ENCODE results near the gene TCF7L2.

TCF7L2 gene

DNA sequence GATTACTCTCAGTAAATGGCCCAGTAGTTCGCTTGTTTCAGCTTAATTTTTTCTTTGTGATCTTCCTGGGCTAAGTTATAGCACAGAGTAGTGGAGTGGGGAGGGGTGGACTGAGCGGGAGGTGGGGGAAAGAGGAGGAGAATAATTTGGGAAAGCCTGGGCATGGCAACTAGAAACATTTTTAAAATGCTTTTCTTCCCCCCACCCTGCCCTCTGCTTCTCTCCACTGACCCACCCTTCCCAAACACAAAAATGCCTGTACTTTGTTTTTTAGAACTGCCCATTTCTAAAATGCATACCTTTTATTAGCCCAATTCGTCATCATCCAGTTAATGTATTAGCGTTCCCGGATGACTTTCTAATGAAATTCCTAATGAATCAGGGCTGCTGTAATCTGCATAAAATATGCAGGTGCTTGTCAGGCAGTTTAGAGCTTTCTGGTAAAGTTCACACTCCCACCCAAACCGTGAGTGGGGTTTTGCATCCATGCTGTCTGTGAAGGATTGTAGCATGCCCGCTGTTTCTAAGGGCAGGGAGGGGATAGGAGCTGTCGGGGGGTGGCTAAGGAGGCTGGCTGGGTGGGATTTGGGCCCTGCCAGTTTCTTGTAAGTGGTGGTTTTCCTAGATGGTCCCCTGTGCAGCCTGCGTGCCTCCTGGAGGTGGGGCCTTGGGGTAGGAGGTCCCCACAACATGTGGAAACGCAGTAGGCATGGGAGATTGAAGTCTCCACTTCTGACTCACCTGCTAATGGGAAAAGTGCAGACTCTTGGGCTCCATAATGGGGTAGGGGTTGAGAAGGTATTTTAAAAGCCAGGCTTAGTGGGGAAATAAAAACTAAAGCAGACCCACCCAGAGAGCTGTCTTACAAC lies 190.3 kb downstream of the TCF7L2 start:
- Mint-ChIP-seq H3K4me3 (no peak overlapping the region), H3K9me3 (no peaks in the 10 kb centered on the region), H3K36me3 (no peaks in the 10 kb centered on the region), H3K27me3 (no peaks in the 10 kb centered on the region), H3K4me1 (no peaks in the 10 kb centered on the region), H3K27ac (no peak overlapping the region)

- Mint-ChIP-seq H3K4me3 (no peak overlapping the region), H3K36me3 (no peaks in the 10 kb centered on the region), H3K27me3 (no peaks in the 10 kb centered on the region), H3K4me1 (no peaks in the 10 kb centered on the region), H3K9me3 (no peaks in the 10 kb centered on the region), H3K27ac (no peak overlapping the region)
Measured at GRCh38 chr10:113142601-113143362, 192.7 kb downstream of the TCF7L2 start.

DNA sequence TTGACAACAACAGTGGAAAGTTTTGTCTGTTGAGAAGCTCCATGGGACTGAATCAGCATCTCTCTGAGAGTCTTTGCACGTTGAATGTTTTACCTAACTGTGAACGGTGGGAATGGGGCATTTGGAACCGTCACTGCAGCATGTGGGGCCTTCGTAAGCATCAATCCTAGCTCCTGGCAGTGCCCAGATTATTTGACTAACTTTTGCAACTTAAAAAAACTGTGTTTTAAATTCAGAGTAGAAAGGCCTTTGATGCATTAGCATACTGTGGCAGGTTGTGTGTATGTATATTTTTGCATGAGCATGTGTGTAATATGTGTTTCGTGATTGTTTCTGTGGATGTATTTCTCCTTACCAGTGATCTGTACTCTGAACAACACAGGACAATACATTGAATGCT lies 194.5 kb downstream of the TCF7L2 start:
- Mint-ChIP-seq H3K4me1 (no peaks in the 10 kb centered on the region), H3K27me3 (no peaks in the 10 kb centered on the region), H3K4me3 (no peak overlapping the region), H3K27ac (no peak overlapping the region), H3K36me3 (no peaks in the 10 kb centered on the region), H3K9me3 (no peaks in the 10 kb centered on the region)

GRCh38 chr10:113148071-113148825 lies 198.2 kb downstream of the TCF7L2 start:
- H3K36me3 Mint-ChIP-seq = peaks cover 7% of the 10 kb centered on the region
- H3K9me3 Mint-ChIP-seq = no peaks in the 10 kb centered on the region
- H3K4me1 Mint-ChIP-seq = no peaks in the 10 kb centered on the region
- no peaks in the 10 kb centered on the region for H3K27me3 Mint-ChIP-seq
- H3K27ac Mint-ChIP-seq = no peak overlapping the region
- H3K4me3 Mint-ChIP-seq = no peak overlapping the region

- Mint-ChIP-seq H3K4me1 (no peaks in the 10 kb centered on the region), H3K36me3 (peaks cover 7% of the 10 kb centered on the region), H3K27ac (no peak overlapping the region), H3K9me3 (no peaks in the 10 kb centered on the region), H3K4me3 (no peak overlapping the region), H3K27me3 (no peaks in the 10 kb centered on the region)
Measured at GRCh38 chr10:113148901-113149300, 198.9 kb downstream of the TCF7L2 start.

- Mint-ChIP-seq H3K27ac (no peak overlapping the region), H3K4me3 (no peak overlapping the region), H3K9me3 (no peaks in the 10 kb centered on the region), H3K27me3 (no peaks in the 10 kb centered on the region), H3K36me3 (peaks cover 7% of the 10 kb centered on the region), H3K4me1 (no peaks in the 10 kb centered on the region)
Measured at GRCh38 chr10:113149626-113150025, 199.6 kb downstream of the TCF7L2 start.

GRCh38 chr10:113151190-113151666 lies 201.2 kb downstream of the TCF7L2 start:
- Mint-ChIP-seq H3K4me3 (no peak overlapping the region), H3K27ac (no peak overlapping the region), H3K36me3 (peaks cover 7% of the 10 kb centered on the region), H3K4me1 (no peaks in the 10 kb centered on the region), H3K9me3 (no peaks in the 10 kb centered on the region), H3K27me3 (no peaks in the 10 kb centered on the region)

DNA sequence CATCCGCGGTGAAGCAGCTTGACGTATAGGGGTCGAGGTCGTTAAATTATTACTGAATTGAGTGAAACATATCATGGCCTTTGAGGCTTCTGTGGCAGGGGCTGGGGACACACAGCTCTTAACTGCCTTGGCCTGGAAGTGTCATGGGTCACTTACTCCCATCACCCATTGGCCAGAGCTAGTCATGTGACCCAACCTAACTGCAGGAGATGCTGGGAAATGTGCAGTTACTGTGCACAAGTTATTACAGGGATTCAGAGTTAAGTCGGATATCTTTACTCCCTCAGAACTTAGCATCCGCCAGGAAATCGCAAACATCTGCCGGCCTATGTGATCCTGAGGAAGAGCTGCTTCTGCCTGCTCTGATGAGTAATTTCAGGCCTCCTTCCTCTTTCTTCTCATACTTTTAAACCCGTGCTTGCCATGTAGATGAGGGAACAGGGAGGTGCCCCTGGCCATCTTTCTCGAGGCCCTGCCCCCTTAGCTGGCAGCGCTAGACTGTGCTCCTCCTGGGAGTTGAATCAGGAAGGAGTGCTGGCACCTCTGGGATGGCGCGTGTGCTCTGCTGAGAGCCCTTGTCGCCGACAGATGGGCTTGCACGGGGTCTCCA lies 203.6 kb downstream of the TCF7L2 start:
- no peak overlapping the region for H3K4me3 Mint-ChIP-seq
- H3K36me3 Mint-ChIP-seq = peaks cover 7% of the 10 kb centered on the region
- no peaks in the 10 kb centered on the region for H3K9me3 Mint-ChIP-seq
- no peak overlapping the region for H3K27ac Mint-ChIP-seq
- H3K4me1 Mint-ChIP-seq = no peaks in the 10 kb centered on the region
- no peaks in the 10 kb centered on the region for H3K27me3 Mint-ChIP-seq

DNA sequence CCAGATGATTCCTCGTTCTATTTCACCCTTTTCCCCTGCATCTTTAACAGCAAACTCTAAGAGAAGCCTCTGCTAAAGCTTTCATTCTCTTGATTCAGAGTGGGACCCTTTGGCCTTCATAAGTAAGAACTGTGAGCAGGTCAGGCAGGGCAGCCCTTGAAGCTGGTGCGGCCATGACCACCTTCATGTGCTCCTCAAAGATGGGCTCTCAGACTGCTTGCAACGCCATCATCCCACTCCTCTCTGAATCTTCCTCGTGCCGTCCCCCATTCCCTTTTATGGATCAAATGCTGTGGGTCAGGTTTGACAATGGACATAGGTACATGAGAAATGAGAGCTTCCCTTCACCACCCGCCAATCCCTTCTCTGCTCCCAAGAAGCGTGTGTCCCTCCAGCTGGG lies 207.4 kb downstream of the TCF7L2 start:
- no peaks in the 10 kb centered on the region for H3K9me3 Mint-ChIP-seq
- H3K4me3 Mint-ChIP-seq = no peak overlapping the region
- peaks cover 6% of the 10 kb centered on the region for H3K36me3 Mint-ChIP-seq
- H3K27me3 Mint-ChIP-seq = no peaks in the 10 kb centered on the region
- H3K27ac Mint-ChIP-seq = no peak overlapping the region
- H3K4me1 Mint-ChIP-seq = no peaks in the 10 kb centered on the region

GRCh38 chr10:113158183-113158582 lies 208.1 kb downstream of the TCF7L2 start:
- Mint-ChIP-seq H3K36me3 (peaks cover 3% of the 10 kb centered on the region), H3K9me3 (no peaks in the 10 kb centered on the region)

DNA sequence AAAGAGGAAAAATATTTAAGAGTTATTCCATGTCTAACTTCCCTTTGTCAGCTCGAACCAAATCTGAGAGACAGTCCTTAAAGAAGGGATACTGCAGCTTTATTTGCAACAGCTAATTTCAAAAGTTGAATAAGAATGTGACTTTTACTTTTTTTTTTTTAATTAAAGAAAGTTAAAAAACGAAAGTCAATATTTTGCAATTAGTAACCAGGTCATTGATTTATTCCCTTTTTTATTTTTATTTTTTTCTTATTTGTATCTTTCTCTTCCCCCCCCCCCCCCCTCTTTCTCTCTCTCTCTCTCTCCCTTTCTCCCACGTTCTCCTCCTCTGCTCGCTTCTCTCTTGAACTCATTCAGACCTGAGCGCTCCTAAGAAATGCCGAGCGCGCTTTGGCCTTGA lies 209.5 kb downstream of the TCF7L2 start:
- Mint-ChIP-seq H3K36me3 (peaks cover 2% of the 10 kb centered on the region), H3K4me1 (no peaks in the 10 kb centered on the region), H3K27me3 (no peaks in the 10 kb centered on the region), H3K27ac (no peak overlapping the region), H3K4me3 (no peak overlapping the region), H3K9me3 (no peaks in the 10 kb centered on the region)

More at GRCh38 chr10:113158183-113158582, 208.1 kb downstream of the TCF7L2 start:
- Mint-ChIP-seq H3K4me1 (no peaks in the 10 kb centered on the region), H3K4me3 (no peak overlapping the region), H3K27ac (no peak overlapping the region), H3K27me3 (no peaks in the 10 kb centered on the region)

DNA sequence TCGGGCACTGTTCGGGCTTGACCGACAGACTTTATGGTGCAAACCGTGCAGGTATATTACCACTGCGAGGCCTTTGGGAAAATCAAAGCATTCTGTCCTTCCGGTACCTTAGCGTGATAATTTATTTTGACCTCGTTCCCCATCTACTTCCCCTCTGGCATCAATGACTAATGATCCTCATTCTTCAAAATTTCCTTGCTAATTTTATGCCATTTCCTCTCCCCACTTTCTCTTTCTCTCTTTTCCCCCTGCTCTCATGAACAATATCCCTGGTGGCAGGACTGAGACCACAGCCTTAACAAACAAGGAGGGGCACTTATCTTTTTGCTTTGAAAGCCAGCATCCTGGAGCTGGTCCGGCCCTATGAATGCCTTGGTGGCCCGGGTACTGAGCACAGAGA lies 210.6 kb downstream of the TCF7L2 start:
- H3K27ac Mint-ChIP-seq = no peak overlapping the region

GRCh38 chr10:113161066-113161465 lies 211.0 kb downstream of the TCF7L2 start:
- H3K4me3 Mint-ChIP-seq = no peak overlapping the region

More for the DNA sequence above, 210.6 kb downstream of the TCF7L2 start:
- H3K36me3 Mint-ChIP-seq = peaks cover 2% of the 10 kb centered on the region
- no peaks in the 10 kb centered on the region for H3K4me1 Mint-ChIP-seq
- no peak overlapping the region for H3K4me3 Mint-ChIP-seq
- H3K27me3 Mint-ChIP-seq = no peaks in the 10 kb centered on the region
- no peaks in the 10 kb centered on the region for H3K9me3 Mint-ChIP-seq

GRCh38 chr10:113162960-113163359 lies 212.9 kb downstream of the TCF7L2 start:
- peaks cover 2% of the 10 kb centered on the region for H3K36me3 Mint-ChIP-seq
- H3K27ac Mint-ChIP-seq = no peak overlapping the region
- no peak overlapping the region for H3K4me3 Mint-ChIP-seq
- H3K9me3 Mint-ChIP-seq = no peaks in the 10 kb centered on the region
- H3K27me3 Mint-ChIP-seq = no peaks in the 10 kb centered on the region
- no peaks in the 10 kb centered on the region for H3K4me1 Mint-ChIP-seq

More at GRCh38 chr10:113161066-113161465, 211.0 kb downstream of the TCF7L2 start:
- Mint-ChIP-seq H3K9me3 (no peaks in the 10 kb centered on the region), H3K36me3 (peaks cover 2% of the 10 kb centered on the region), H3K4me1 (no peaks in the 10 kb centered on the region), H3K27me3 (no peaks in the 10 kb centered on the region), H3K27ac (no peak overlapping the region)

GRCh38 chr10:113165673-113166072 lies 215.6 kb downstream of the TCF7L2 start:
- H3K4me3 Mint-ChIP-seq = no peak overlapping the region
- no peaks in the 10 kb centered on the region for H3K27me3 Mint-ChIP-seq
- no peaks in the 10 kb centered on the region for H3K9me3 Mint-ChIP-seq
- peaks cover 8% of the 10 kb centered on the region for H3K4me1 Mint-ChIP-seq
- H3K27ac Mint-ChIP-seq = no peak overlapping the region
- H3K36me3 Mint-ChIP-seq = peaks cover 1% of the 10 kb centered on the region

Measured in activated naive CD4-positive, alpha-beta T cell treated with anti-CD3 and anti-CD28 coated beads, Interleukin-2, amount 50 U/mL, for 24 hours (primary cell).